HFF-Myc (cell line): ENCODE data around the gene ASXL1.
A peak's percentile ranks its signal among the peaks of the same experiment; 100 is the strongest.

Source experiments
- DNase-seq: peaks from one replicate; pipeline ENCODE4 v3.0.0-alpha.2; 2011; ENCODE audit warnings: low read depth; ENCODE audit errors: extremely low read depth
- H3K4me3 ChIP-seq: replicated peaks from 2 replicates; pipeline ENCODE4 v1.5.1; 2011; ENCODE audit warnings: low read depth, mild to moderate bottlenecking, control low read depth, low read length
- TF ChIP-seq, protein P1 (sequence below): IDR thresholded peaks from 2 replicates; pipeline ENCODE4 v1.5.1; 2012; ENCODE audit warnings: mild to moderate bottlenecking, low read depth, low read length, control low read depth; ENCODE audit errors: missing control alignments

The ASXL1 gene

DNA sequence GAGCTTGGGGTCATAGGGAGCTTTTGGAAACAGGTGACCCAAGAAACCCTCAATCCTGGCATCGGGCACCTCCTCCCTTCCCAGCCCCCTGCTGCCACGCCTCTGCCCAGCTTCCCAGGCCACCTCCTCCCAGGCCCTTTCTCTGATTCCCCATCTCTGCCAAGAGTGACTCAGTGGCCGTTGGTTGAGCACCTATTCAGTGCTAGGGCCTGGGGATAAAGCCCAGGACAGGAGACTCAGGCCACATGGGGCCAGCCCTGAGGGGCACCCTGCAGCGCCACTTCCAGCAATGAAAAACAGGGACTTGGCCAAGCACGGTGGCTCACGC is 110.1 kb downstream of the ASXL1 start:
- TF ChIP-seq, protein P1, sequence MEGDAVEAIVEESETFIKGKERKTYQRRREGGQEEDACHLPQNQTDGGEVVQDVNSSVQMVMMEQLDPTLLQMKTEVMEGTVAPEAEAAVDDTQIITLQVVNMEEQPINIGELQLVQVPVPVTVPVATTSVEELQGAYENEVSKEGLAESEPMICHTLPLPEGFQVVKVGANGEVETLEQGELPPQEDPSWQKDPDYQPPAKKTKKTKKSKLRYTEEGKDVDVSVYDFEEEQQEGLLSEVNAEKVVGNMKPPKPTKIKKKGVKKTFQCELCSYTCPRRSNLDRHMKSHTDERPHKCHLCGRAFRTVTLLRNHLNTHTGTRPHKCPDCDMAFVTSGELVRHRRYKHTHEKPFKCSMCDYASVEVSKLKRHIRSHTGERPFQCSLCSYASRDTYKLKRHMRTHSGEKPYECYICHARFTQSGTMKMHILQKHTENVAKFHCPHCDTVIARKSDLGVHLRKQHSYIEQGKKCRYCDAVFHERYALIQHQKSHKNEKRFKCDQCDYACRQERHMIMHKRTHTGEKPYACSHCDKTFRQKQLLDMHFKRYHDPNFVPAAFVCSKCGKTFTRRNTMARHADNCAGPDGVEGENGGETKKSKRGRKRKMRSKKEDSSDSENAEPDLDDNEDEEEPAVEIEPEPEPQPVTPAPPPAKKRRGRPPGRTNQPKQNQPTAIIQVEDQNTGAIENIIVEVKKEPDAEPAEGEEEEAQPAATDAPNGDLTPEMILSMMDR: no peak

DNA sequence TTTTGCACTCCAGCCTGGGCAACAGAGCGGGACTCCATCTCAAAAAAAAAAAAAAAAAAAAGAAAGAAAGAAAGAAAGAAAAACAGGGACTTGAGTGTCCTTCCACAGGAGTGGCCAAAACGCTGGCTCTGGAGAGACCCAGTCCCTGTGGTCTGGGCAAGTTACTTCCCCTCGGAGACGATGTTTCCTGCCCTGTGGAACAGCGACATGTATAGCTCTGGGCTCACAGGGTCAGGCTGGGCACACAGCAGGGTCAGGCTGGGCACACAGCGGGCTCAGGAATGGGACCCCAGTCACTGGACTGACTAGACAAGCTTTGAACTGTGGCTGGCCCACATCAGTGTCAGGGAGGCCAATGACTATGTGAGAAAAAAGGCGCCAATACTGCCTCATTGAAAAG is 110.7 kb downstream of the ASXL1 start:
- H3K4me3 ChIP-seq: no peak overlapping the region
- no peak for DNase-seq
- TF ChIP-seq, protein P1: no peak

More for the DNA sequence above, 110.1 kb downstream of the ASXL1 start:
- H3K4me3 ChIP-seq: no peak overlapping the region
- DNase-seq: no peak

DNA sequence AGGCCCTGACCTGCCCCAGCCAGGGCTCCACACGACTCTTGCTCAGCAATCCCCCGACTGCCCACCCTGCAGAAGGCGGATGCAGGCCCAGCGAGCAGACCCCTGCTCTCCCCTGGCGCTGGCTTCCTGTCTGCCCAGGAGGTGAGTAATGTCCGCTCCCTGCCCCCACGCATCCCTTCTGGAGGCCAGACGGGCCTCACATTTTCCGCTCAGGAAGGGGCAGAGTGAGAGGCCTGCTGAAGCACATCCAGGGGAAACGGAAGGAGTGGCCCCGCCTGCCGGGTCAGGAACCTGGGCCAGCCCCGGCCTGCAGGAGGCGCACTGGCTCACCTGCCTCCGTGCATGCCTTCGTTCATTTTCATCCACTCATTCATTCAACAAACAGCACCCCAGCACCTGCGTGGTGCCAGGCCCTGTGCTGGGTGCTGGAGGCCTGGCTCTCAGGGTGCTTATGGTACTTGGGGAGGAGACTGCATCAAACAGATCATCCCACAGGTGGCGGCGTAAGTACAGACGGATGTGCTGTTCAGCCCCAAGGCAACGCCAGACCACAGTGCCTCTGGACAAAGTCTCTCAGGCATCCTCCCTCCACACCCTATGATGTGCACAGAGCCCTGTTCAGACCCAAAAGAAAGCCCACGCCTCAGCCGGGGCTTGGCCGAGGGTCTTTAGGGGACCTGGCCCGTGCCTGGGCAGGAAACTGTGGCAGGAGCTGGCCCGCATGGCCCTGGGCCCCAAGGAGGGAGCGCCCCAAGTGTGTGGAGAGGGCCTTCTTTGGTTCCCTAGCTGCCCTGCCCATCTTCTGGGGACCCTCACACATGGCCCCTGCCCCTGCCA is 112.1 kb downstream of the ASXL1 start:
- H3K4me3 ChIP-seq: no peak overlapping the region
- DNase-seq: no peak
- TF ChIP-seq, protein P1: peak; percentile 57

DNA sequence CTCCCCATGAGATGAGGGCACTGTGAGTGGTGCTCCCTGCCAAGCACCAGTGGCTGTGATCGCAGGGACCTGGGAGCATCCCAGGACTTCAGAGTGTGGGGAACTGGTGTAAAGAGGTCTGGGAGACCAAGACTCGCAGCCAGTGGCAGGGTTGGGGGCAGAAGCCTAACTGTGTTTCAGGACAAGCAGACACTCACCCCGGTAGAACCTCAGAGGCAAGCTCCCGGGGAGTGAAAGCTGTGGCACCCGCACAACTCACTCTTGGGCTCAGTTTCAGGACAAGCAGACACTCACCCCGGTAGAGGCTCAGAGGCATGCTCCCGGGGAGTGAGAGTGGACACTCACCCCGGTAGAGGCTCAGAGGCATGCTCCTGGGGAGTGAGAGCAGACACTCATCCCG is 112.8 kb downstream of the ASXL1 start:
- H3K4me3 ChIP-seq: no peak overlapping the region
- no peak for DNase-seq
- TF ChIP-seq, protein P1: no peak

DNA sequence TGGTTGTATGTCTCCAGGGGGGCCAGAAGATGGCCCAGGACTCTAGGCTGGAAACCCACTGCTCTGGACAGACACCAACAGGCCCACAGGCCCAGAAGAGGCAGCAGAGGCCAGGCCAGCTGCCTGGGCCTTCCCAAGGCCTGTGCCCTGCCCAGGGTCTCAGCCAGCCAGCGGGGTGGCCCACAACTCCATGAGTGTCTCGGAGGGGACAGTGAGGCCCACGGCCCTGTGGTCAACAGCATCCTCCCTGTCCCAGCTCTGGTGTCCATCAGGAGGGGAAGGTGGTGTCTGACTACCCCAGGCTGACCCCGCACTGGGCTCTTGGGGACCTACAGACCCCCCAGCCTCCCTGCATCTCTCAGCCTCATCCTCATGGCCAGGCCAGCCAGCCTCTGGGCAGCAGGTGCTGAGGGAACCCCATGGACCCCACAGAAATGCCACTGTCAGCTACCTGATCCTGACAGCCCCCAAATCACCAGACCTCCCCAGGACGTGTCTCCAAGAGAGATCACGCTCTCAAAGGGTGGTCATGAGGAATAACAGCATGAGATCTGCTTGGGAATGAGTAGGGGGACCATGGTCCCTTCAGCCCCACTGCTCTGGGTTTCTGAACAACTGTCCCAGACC is 114.6 kb downstream of the ASXL1 start:
- TF ChIP-seq, protein P1: no peak
- no peak for DNase-seq
- H3K4me3 ChIP-seq: no peak overlapping the region

DNA sequence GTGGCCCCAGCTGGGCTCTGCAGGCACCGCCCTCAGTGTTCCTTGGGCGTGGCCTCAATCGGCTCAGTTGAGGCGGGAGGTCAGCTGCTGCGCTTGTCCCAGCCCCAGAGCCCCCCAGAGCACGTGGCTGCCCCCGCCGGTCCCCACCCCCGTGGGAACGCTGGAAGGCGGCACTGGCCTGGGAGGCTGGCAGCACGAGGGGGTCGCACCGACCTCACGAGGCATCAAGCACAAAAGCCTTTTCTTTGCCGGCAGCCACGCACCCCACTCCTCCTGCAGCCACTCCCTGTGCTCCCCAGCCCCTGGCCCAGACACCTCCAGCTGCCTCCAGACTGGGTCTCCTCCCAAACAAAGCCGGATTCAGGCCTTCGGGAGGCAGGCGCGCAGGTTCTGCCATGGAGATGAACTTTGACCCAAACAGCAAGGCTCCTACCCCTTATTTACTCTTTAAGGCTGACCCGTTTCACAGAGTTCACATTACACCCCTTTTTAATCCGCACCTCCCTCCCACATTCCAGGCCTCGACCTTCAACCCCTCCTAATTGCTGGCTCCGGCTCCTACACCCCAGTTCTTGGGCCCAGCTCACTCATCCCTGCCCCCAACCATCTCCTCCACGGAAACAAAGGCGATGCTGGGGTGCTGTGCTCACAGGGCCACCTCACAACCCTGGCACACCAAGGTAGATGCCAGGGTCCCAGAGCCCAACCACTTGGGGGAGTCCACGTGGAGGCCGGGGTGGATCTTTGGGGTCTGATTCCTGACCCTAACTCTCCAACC is 115.3 kb downstream of the ASXL1 start:
- no peak for DNase-seq
- TF ChIP-seq, protein P1: no peak
- H3K4me3 ChIP-seq: peak overlapping the region; percentile 51
